ENCODE measurements around the gene MRPL30. TPM values are rescaled to one million over a fixed set of nuclear protein-coding genes. Genes with fewer than 3 reads are reported as not detected.
"Not testable (repeated sequence)": the region's sequence is repeated elsewhere in the genome, so short reads cannot be mapped to it uniquely, and the experiment has no call there.

MRPL30 gene
- total RNA-seq (2014; rRNA removed; shearing (Covaris generic)), result 60.1 and 74.8 TPM in 2 replicates

DNA sequence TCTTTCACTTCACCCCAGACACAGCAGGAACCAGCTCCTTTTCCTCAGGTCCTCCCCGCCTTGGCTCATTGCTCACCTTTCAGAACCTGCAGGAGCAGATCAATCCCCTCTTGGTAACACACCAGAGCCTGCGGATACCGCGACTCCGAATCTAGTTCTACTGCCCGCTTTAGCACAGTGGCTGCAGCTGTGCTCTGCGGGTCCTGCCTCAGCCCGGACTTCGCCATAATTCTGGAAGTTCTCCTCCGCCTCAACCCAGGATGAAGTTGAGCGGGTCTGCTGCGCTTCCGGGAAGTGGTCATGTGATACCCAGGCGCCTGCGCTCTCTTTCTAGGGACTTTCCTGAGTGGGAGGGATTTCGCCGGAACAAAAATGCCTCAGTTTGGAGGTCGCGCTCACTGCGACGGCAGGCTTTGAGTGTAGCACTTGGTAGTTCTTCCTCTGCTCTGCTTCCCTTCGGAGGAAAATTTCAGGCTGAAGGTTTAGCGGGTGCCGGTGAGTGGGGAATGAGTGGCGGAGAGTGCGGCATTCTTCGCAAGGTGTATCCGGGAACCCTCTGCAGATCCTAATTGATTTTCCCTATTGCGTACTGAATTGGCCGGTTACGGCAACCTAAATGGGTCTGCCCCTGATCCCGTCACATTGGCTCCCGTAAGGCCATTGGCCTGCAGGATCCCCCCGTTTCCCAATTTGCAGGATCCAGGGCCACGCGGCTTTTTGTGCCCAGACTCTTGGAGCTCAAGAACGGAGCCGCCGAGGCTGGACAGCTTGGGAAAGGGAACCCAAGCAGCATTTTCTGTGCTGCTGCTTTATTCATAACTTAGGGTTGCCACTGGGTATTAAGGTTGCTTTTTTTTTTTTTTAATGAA, at the start of gene MRPL30, which contains the start of gene MITD1:
TSS of gene MRPL30 (plus strand) at position 430 of the 869 bp plus-strand sequence. CDS start 5,020 bp downstream, outside the sequence.
TSS of gene MITD1 (minus strand) at position 304 of the 869 bp plus-strand sequence. CDS start at position 227, 77 bp downstream.
- in situ Hi-C loops (cut with HindIII; ENCODE audit: low sequenced_read_pairs), result no loop called here
- DNase-seq (ENCODE audit: low spot score), result peak; percentile 96

DNA sequence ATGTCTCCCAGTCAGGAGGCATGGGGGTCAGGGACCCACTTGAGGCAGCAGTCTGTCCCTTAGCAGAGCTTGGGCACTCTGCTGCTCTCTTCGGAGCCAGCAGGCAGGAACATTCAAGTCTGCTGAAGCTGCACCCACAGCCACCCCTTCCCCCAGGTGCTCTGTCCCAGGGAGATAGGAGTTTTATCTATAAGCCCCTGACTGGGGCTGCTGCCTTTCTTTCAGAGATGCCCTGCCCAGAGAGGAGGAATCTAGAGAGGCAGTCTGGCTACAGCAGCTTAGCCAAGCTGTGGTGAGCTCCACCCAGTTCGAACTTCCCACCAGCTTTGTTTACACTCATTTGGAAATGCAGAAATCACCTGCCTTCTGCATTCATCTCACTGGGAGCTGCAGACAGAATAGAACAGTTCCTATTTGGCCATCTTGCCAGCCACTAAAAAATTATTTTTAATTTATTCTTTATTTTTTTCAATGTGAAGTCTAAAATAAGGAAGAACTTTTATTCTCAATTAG, 45.9 kb upstream of the MRPL30 start:
- DNase-seq (ENCODE audit: low spot score); in situ Hi-C loops (cut with HindIII; ENCODE audit: low sequenced_read_pairs): not testable (repeated sequence)

DNA sequence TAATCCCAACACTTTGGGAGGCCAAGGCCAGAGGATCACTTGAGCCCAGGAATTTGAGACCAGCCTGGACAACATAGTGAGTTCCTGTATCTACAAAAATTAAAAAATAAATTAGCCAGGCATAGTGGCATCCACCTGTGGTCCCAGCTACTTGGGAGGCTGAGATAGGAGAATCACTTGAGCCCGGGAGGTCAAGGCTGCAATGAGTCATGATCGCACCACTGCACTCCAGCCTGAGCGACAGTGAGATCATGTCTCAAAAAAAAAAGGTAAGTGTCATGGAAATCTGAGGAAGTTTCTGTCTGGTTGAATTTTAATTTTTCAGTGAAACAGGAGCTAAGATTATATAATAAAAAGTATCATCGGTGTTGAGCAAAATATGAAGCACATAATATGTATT, 42.0 kb upstream of the MRPL30 start:
- DNase-seq (ENCODE audit: low spot score), result no peak
- in situ Hi-C loops (cut with HindIII; ENCODE audit: low sequenced_read_pairs), result no loop called here

DNA sequence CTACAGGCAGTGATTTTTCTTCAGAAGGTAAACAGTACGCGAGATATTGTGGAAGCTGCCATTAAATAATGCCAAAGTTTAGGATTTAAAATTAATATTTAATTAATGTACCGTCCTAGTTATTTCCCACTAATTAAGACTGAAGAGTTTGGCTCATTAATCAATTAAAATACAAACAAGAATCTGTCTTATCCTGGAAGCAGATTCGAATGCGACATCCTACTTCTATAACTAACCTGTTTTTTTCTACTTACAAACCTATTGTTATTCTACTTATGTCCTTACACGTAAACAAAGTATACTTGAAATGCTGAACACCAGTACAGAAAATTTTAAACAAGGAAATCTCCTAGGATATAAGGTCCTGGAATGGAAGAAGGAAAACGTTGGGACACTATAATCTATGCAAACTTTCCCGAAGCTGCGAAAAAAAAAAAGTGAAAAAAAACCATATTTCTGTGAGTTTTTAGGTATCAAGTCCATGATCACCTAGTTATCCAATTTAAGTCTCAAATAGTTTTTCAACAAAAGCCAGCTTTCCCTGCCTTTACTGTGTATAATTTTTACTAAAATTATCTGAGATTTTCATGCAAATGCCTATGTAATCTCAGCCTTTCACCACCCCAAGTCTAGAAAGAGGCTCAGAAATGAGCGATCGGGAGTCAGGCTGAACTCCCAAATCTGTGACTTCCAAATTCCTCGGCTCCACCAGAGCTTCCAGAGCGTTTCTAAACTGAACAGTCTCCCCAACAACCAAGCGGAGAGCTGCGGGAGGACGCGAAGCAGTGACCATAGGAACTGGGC, 40.7 kb upstream of the MRPL30 start:
- peak; percentile 63 for DNase-seq (ENCODE audit: low spot score)
- in situ Hi-C loops (cut with HindIII; ENCODE audit: low sequenced_read_pairs), result no loop called here

- in situ Hi-C loops (cut with HindIII; ENCODE audit: low sequenced_read_pairs), result no loop called here
- DNase-seq (ENCODE audit: low spot score), result no peak
Observed at GRCh38 chr2:99140860-99141109, 40.2 kb upstream of the MRPL30 start.

GRCh38 chr2:99141110-99142108, 39.6 kb upstream of the MRPL30 start, which contains the start of gene C2orf15:
TSS of gene C2orf15 (plus strand) at chr2:99141707. CDS start at chr2:99150559, 8,852 bp downstream.
- in situ Hi-C loops (cut with HindIII; ENCODE audit: low sequenced_read_pairs), result no loop called here
- DNase-seq (ENCODE audit: low spot score), result peak; percentile 97

GRCh38 chr2:99150706-99151105, 30.3 kb upstream of the MRPL30 start:
- in situ Hi-C loops (cut with HindIII; ENCODE audit: low sequenced_read_pairs), result no loop called here
- no peak for DNase-seq (ENCODE audit: low spot score)

DNA sequence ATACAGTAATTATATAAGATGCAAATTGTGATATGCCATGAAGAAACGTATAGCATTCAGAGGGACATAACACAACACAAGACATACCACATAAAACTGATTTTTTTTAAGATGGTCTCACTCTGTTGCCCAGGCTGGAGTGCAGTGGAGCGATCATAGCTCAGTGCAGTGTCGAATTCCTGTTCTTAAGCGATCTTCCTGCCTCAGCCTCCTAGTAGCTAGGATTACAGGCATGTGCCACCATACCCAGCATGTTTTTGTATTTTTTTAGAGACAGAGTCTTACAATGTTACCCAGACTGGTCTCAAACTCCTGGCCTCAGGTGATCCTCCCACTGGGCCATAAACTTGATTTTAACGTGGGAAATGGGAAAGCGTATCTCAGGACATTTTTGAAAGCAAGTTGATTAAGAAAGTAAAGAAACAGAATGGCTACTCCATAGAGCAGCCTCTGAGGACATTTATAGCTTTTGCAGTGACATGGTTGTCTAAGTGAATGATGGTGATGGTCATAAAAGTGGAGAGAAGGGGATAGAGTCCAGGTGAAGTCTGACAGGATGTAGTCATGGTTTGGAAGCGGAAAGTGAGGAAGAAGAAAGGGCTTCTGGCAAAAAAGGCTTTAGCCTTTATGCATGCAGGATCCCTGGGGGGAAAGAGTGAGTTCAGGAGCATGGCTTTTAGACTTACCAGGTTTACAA, 28.6 kb upstream of the MRPL30 start:
- no peak for DNase-seq (ENCODE audit: low spot score)

GRCh38 chr2:99153921-99154604, 26.9 kb upstream of the MRPL30 start:
- peak; percentile 73 for DNase-seq (ENCODE audit: low spot score)
- in situ Hi-C loops (cut with HindIII; ENCODE audit: low sequenced_read_pairs), result no loop called here

More for the DNA sequence above, 28.6 kb upstream of the MRPL30 start:
- in situ Hi-C loops (cut with HindIII; ENCODE audit: low sequenced_read_pairs), result no loop called here

GRCh38 chr2:99154643-99155536, 26.1 kb upstream of the MRPL30 start, which contains the start of the genes LIPT1 and TSGA10:
TSS of gene LIPT1 (plus strand) at chr2:99154967. CDS start at chr2:99161958, 6,991 bp downstream.
TSS of gene TSGA10 (minus strand) at chr2:99154942. CDS start at chr2:99109439, 45,503 bp downstream.
- in situ Hi-C loops (cut with HindIII; ENCODE audit: low sequenced_read_pairs), result no loop called here
- peak; percentile 90 for DNase-seq (ENCODE audit: low spot score)

DNA sequence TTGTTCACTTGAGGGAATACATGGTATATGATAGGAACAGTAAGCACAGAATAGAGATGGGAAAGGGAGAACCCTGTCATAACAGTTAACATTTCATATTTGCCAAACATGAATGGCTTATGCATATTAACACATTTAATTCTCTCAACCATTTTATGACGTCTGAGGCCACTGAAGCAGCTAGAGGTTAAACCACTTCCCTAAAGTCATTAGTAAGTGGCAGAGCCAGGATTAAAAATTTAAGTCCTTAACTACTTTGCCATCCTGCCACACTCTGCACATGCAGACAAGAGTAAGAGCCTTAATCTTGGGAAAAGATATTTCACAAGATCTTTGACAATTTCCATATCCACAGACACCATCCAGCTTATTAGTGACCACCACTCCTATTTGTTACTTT, 24.1 kb upstream of the MRPL30 start:
- in situ Hi-C loops (cut with HindIII; ENCODE audit: low sequenced_read_pairs), result no loop called here
- DNase-seq (ENCODE audit: low spot score), result no peak

DNA sequence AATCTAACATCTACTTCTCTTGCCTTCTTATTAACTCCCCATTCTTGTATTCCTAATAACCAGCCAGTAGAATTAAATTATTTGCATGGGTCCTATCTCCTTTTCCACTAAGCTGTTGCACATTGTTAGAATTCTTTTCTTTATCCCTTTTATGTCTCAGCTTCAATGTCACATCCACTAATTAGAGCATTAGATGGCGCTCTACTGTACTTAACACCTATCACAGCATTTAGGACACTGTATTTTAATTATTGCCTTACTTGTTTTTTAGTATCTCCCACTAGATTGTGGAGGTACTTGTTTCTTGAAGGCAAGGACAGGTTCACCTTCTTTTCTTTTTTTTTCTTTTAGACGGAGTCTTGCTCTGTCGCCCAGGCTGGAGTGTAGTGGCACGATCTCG, 22.4 kb upstream of the MRPL30 start:
- no peak for DNase-seq (ENCODE audit: low spot score)
- in situ Hi-C loops (cut with HindIII; ENCODE audit: low sequenced_read_pairs), result no loop called here

- in situ Hi-C loops (cut with HindIII; ENCODE audit: low sequenced_read_pairs), result no loop called here
- no peak for DNase-seq (ENCODE audit: low spot score)
Observed at GRCh38 chr2:99159594-99159993, 21.4 kb upstream of the MRPL30 start.

- no peak for DNase-seq (ENCODE audit: low spot score)
- in situ Hi-C loops (cut with HindIII; ENCODE audit: low sequenced_read_pairs), result no loop called here
Observed at GRCh38 chr2:99166218-99166617, 14.8 kb upstream of the MRPL30 start.

GRCh38 chr2:99169534-99169933, 11.4 kb upstream of the MRPL30 start:
- DNase-seq (ENCODE audit: low spot score), result no peak
- in situ Hi-C loops (cut with HindIII; ENCODE audit: low sequenced_read_pairs), result no loop called here

GRCh38 chr2:99171377-99172140, 9.4 kb upstream of the MRPL30 start:
- in situ Hi-C loops (cut with HindIII; ENCODE audit: low sequenced_read_pairs), result no loop called here
- DNase-seq (ENCODE audit: low spot score), result no peak
